GM21528 (cell line): ENCODE measurements around the gene WSB1.
"Not testable (repeated sequence)": the region's sequence is repeated elsewhere in the genome, so short reads cannot be mapped to it uniquely, and the experiment has no call there.

Source experiments
- ATAC-seq: cut with Tn5 transposase; IDR thresholded peaks from one replicate; pipeline ENCODE4 v1.9.1; 2021; ENCODE audit warnings: mild to moderate bottlenecking, moderate library complexity; ENCODE audit not compliant: unreplicated experiment, low FRiP score

WSB1 gene

GRCh38 chr17:27313301-27313700 lies 19.4 kb downstream of the WSB1 start:
- ATAC-seq, result no peak

DNA sequence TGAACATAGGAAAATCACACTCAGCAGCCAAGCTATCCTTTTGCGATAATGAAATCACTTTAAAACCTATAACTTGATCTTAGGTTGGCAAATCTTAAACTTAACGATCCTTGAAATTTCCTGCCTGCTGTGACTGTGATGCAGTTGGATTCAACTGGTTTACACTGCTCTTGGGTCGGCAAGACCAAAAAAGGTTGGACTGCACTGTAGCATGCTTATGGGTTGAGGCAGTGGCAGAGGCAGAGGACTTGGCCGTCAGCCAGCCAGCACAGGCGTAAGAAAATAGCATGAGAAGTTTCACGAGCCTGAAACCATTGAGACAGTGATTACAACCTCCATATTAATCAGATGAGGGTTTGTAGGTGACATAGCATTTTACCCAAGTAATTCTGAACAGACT lies 21.4 kb downstream of the WSB1 start:
- no peak for ATAC-seq

DNA sequence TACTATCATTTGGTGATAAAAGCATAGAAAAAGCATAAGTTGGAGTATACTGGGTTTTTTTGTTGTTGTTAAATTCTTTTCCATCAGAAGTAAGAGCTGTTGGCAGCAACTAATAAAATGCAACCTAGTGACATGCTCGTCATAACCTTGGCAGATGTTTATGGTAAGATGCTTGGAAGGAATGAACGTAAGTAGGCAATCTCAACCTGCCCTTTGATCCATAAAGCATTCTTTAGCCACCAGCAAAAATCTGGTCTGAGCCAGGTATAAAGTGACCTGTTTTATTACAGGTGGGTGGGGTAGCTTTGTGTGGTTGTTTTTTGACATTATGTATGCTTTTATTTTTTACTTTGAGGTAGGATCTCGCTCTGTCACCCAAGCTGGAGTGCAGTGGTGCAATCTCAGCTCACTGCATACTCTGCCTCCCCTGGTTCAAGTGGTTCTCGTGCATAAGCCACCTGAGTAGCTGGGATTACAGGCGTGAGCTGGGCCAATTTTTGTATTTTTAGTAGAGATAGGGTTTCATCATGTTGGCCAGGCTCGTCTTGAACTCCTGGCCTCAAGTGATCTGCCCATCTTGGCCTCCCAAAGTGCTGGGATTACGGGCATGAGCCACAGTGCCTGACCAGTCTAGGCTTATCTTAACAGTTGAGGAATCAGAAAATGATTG lies 22.0 kb downstream of the WSB1 start:
- ATAC-seq, result no peak

DNA sequence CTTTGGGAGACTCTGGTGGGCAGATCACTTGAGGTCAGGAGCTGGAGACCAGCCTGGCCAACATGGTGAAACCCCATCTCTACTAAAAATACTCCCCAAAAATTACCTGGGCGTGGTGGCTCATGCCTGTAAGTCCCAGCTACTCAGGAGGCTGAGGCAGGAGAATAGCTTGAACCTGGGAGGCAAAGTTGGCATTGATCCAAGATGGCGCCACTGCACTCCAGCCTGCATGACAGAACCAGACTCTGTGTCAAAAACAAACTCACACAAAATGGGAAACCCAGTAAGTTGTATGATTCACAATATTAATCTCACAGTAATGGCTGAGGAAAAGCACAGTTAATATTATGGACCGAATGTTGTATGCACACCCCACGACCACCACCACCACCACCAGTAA lies 24.3 kb downstream of the WSB1 start:
- no peak for ATAC-seq

GRCh38 chr17:27318633-27319032 lies 24.7 kb downstream of the WSB1 start:
- no peak for ATAC-seq

DNA sequence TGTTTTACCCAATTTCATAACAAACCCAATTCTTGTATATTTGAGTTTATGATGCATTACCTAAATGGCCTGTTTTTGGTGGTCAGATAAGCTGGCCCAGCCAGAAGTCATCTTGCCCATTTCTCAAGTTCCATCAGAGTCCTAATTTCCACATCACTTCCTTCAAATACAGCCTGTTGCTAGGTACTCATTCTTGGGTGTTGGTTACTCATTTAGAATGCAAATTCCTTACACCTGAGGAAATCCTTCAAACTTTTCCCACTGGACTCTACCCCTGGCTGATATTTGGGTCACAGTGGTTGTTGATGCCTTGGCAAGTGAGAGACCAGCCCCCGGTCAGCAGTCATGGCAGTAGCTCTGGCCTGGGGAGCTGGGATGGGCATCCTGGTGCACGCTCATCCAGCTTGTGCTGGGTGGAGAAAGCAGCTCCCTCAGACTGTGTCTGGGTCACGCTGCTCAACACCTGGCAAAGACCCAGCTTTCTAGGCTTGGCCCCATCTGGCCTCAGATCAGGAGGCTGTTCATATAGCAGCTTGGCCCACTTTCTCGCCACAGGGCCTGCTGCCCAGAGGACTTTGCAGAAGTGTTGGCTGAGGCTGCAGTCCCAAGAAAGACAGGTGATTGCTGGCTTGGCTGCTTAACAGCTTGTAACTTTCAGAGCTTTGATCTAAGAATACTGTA lies 25.8 kb downstream of the WSB1 start:
- no peak for ATAC-seq

DNA sequence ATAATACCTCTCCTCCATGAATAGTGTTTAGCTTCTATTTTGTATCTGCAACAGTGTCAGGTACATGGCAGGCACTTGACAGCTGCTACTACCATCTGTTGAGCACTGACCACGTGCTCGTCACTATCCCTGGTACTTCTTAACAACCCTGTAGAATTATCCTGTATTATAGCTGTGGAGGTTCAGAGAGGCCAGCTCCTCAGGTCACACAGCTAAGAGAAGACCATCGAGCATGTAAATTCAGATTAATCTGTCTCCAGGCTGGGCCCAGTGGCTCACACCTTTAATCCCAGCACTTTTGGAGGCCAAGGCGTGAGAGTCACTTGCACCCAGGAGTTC lies 26.3 kb downstream of the WSB1 start:
- no peak for ATAC-seq

DNA sequence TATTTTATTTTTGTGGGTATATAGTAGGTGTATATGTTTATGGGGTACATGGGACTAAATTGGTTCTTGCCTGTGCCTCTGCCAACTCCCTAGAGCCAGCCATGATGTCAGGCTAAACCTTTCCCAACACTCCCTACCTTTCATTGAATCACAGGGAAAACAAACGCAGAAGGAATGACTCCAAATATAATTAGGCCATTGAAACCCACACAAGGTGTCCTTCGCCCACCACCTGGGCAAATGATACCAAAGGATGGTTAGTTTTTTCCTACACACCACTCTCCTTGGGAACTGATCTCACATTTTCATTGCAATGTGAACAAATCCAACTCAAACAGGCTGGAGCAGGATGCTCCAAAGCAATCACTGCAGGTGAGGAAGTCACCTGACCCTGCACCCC lies 27.5 kb downstream of the WSB1 start:
- ATAC-seq, result no peak

DNA sequence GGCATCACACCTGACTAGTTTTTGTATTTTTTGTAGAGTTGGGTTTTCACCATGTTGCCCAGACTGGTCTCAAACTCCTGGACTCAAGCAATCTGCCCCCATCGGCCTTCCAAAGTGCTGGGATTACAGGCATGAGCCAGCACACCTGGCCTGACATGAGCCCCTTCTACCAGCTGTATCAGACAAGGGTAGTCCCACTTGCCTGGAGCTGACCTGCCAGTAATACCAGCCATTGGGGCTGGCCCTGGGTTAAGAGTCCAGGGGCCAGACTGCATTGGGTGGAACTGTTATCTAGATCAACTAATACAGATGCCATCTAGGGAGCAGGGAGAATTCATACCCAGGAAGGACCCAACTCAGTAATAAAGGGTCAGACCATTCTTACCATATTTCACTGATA lies 28.1 kb downstream of the WSB1 start:
- ATAC-seq, result no peak

DNA sequence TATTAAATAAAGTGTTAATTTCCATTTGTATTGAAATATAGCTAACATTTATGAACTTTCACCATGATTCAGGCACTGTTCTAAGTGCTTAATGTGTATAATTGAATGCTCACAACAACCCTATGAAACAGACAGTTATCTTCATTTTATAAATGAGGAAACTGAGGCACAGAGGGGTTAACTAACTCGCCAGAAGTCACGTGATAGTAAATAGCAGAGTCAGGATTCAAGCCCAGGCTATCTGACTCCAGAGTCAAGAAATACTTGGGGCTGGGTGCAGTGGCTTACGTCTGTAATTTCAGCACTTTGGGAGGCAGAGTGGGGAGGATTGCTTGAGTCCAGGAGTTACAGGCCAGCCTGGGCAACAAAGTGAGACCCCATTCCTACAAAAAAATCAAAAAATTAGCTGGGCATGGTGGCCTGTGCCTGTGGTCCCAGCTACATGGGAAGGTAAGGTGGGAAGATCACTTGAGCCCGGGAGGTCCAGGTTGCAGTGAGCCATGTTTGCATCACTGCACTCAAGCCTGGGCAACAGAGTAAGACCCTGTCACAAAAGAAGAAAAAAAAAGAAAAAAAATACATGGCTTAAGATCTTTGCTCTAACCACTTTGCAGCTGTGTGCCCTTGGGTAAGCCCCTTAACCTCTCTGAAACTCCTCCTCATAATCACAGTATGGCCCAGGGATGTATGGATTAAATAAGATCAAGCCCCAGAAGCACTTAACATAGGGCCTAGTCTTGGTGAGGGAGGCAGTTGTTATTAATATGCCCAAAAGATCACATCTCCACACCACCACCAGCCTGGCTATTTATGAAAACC lies 29.0 kb downstream of the WSB1 start:
- ATAC-seq, result no peak

GRCh38 chr17:27323538-27324215 lies 29.8 kb downstream of the WSB1 start:
- no peak for ATAC-seq

DNA sequence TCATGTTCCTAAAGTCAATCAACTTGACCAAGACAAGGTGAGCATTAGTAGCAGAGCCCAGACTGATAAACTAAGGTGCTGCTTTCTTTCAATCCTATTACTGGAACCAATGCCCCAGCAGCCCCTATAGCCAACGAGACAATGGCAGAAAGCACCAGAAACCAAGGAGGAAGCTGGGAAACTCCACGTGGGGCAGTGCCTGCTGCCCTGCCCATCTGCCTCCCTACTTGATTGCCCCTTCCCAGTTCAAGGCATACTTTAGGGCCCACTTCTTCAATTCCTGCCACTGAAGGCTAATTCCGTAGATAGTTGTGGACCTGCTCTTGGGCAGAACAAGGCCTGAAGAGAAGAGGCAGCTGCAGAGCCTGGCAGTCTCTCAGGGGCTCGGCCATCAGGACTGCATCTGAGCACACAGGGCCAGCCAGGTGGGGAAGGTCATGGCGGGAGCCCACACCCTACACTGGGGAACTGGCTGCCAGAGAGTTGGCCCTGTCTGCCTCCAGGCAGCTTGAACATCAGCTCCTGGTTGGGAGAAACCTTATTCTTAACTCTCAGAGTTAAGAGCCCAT lies 30.9 kb downstream of the WSB1 start:
- no peak for ATAC-seq

- ATAC-seq, result no peak
These were observed 32.1 kb downstream of the WSB1 start for GRCh38 chr17:27326051-27326450.

DNA sequence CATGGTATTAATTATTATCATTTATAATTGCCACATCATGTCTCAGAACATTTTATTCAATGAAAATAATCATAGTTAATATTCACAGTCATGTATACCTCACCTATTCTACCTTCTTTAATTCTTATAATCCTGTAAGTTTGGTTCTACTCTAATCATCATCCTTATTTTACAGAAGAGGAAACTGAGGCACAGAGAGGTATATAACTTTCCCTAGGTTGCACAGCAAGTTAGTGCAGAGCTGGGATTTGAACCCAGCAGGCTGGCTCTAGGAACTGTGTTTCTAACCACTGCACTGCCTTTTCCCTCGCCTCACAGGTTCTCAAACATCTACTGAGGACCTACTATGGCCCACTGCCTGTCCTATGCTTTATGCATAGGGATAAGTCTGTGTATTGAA lies 32.7 kb downstream of the WSB1 start:
- ATAC-seq, result no peak

DNA sequence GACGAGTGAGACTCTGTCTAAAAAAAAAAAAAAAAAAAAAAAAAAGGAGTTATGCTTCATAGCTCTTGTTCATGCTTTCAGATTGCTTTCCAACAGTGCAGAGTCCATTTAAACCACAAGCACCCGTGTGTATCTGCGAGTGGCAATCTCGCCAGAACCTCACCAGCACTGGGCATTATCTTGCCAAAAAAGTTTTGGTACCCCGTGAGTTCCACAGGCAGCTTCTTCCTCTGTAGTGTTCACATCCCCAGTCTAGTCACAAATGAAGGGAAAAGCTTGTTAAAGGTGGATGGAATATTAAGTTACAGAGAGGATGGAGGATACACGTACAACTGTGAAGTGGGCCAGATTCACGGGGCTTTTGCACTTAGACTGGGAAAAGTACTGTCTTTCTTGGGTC lies 33.5 kb downstream of the WSB1 start:
- ATAC-seq, result no peak

DNA sequence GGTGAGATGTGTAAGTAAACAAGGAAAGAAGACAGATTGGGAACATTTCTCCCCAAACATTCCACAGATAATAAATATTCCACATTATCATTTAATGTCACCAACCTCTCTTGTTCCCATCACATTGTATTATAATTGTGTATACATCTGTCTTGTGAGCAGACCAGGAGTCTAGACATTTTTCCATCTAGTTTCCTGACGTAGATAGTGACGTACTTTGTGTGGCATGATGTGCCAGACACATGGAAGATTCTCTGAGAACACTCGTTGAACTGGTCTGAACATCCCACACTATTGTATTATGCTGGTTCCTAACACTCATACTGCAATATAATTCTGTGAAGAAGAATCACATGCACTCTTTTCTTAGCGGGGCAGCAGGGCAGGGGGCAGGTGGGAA lies 34.0 kb downstream of the WSB1 start:
- no peak for ATAC-seq

DNA sequence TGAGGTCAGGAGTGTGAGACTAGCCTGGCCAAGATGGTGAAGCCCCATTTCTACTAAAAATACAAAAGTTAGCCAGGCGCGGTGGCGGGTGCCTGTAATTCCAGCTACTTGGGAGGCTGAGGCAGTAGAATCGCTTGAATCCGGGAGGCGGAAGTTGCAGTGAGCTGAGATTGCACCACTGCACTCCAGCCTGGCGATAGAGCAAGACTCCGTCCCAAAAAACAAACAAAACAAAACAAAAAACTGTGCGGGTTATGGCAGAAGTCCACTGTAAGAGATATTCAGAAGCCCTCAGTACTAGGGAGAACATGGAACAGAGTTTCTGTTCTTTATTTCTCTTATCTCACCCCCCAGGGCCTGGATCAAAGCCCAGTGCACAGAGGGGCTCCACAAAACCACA lies 34.8 kb downstream of the WSB1 start:
- not testable (repeated sequence) for ATAC-seq

- no peak for ATAC-seq
These were observed 35.4 kb downstream of the WSB1 start for GRCh38 chr17:27329146-27329805.

- no peak for ATAC-seq
These were observed 38.1 kb downstream of the WSB1 start for GRCh38 chr17:27332047-27332393.
